ENCODE measurements around the gene NPAS3.

DNA sequence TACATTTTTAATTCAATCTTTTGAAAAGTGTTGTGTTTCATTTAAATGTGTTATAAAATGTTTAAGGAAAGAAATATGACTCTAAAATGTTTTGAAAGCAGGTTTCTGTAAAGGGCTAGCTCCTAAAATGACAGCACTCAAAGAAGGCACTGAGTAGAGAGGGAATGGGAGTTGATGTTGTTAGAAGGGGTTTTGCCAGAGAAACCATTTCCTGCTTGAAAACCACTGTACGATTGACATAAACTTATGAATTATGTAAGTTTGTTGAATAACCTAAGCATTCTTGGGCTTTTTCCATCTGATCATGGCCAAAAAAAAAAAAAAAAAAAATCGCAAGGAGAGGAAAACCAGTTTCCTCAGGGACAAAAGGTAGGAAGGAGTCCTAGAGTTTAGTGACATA lies 778.2 kb downstream of the NPAS3 start:
- TF ChIP-seq, protein P1, sequence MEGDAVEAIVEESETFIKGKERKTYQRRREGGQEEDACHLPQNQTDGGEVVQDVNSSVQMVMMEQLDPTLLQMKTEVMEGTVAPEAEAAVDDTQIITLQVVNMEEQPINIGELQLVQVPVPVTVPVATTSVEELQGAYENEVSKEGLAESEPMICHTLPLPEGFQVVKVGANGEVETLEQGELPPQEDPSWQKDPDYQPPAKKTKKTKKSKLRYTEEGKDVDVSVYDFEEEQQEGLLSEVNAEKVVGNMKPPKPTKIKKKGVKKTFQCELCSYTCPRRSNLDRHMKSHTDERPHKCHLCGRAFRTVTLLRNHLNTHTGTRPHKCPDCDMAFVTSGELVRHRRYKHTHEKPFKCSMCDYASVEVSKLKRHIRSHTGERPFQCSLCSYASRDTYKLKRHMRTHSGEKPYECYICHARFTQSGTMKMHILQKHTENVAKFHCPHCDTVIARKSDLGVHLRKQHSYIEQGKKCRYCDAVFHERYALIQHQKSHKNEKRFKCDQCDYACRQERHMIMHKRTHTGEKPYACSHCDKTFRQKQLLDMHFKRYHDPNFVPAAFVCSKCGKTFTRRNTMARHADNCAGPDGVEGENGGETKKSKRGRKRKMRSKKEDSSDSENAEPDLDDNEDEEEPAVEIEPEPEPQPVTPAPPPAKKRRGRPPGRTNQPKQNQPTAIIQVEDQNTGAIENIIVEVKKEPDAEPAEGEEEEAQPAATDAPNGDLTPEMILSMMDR (conservative IDR thresholded peaks at IDR 0.05; ENCODE audit: low read length): no peak
- TF ChIP-seq EZH2phosphoT487 (IDR thresholded peaks at IDR 0.05; ENCODE audit: borderline replicate concordance, low read depth, low read length): no peak
